ENCODE measurements around the gene SFMBT2.

The SFMBT2 gene

GRCh38 chr10:7410301-7410861, 453 bp downstream of the SFMBT2 start:
- TF ChIP-seq ZBTB7A (IDR thresholded peaks at IDR 0.05; ENCODE audit: low read depth) (no peak), FOXM1 (IDR thresholded peaks at IDR 0.05; ENCODE audit: borderline replicate concordance, low read depth) (no peak), NFIC (IDR thresholded peaks at IDR 0.05) (no peak), CEBPB (IDR thresholded peaks at IDR 0.05) (no peak), RAD21 (IDR thresholded peaks at IDR 0.05; ENCODE audit: low read depth) (no peak), TEAD4 (IDR thresholded peaks at IDR 0.05) (no peak), TCF12 (IDR thresholded peaks at IDR 0.05; ENCODE audit: low read depth) (no peak), REST (IDR thresholded peaks at IDR 0.05; ENCODE audit: low read depth) (no peak), YY1 (IDR thresholded peaks at IDR 0.05; ENCODE audit: low read depth) (no peak), CREB1 (IDR thresholded peaks at IDR 0.05; ENCODE audit: low read depth) (no peak), USF1 (IDR thresholded peaks at IDR 0.05) (no peak), MAX (IDR thresholded peaks at IDR 0.05) (no peak), EP300 (IDR thresholded peaks at IDR 0.05; ENCODE audit: borderline replicate concordance) (no peak), EGR1 (IDR thresholded peaks at IDR 0.05) (no peak), TAF1 (IDR thresholded peaks at IDR 0.05; ENCODE audit: low read depth) (no peak)

- no peak for TF ChIP-seq MAX (IDR thresholded peaks at IDR 0.05)
- no peak for TF ChIP-seq FOXM1 (IDR thresholded peaks at IDR 0.05; ENCODE audit: borderline replicate concordance, low read depth)
- no peak for TF ChIP-seq USF1 (IDR thresholded peaks at IDR 0.05)
- TF ChIP-seq CEBPB (IDR thresholded peaks at IDR 0.05) = no peak
- no peak for TF ChIP-seq YY1 (IDR thresholded peaks at IDR 0.05; ENCODE audit: low read depth)
- no peak for TF ChIP-seq TEAD4 (IDR thresholded peaks at IDR 0.05)
- TF ChIP-seq CREB1 (IDR thresholded peaks at IDR 0.05; ENCODE audit: low read depth) = no peak
- no peak for TF ChIP-seq EGR1 (IDR thresholded peaks at IDR 0.05)
- no peak for TF ChIP-seq TCF12 (IDR thresholded peaks at IDR 0.05; ENCODE audit: low read depth)
- no peak for TF ChIP-seq RAD21 (IDR thresholded peaks at IDR 0.05; ENCODE audit: low read depth)
- TF ChIP-seq REST (IDR thresholded peaks at IDR 0.05; ENCODE audit: low read depth) = no peak
- TF ChIP-seq NFIC (IDR thresholded peaks at IDR 0.05) = no peak
- TF ChIP-seq TAF1 (IDR thresholded peaks at IDR 0.05; ENCODE audit: low read depth) = no peak
- TF ChIP-seq ZBTB7A (IDR thresholded peaks at IDR 0.05; ENCODE audit: low read depth) = no peak
- TF ChIP-seq EP300 (IDR thresholded peaks at IDR 0.05; ENCODE audit: borderline replicate concordance) = no peak
Observed at GRCh38 chr10:7409732-7410168, 1.1 kb downstream of the SFMBT2 start.

- TF ChIP-seq MAX (IDR thresholded peaks at IDR 0.05) (no peak), FOXM1 (IDR thresholded peaks at IDR 0.05; ENCODE audit: borderline replicate concordance, low read depth) (no peak), NFIC (IDR thresholded peaks at IDR 0.05) (no peak), CREB1 (IDR thresholded peaks at IDR 0.05; ENCODE audit: low read depth) (no peak)
Observed at GRCh38 chr10:7409045-7409731, 1.6 kb downstream of the SFMBT2 start.

GRCh38 chr10:7408291-7409044, 2.4 kb downstream of the SFMBT2 start:
- TF ChIP-seq RAD21 (IDR thresholded peaks at IDR 0.05; ENCODE audit: low read depth) = no peak
- TF ChIP-seq ZBTB7A (IDR thresholded peaks at IDR 0.05; ENCODE audit: low read depth) = no peak
- no peak for TF ChIP-seq REST (IDR thresholded peaks at IDR 0.05; ENCODE audit: low read depth)
- no peak for TF ChIP-seq TCF12 (IDR thresholded peaks at IDR 0.05; ENCODE audit: low read depth)
- no peak for TF ChIP-seq FOXM1 (IDR thresholded peaks at IDR 0.05; ENCODE audit: borderline replicate concordance, low read depth)
- no peak for TF ChIP-seq EP300 (IDR thresholded peaks at IDR 0.05; ENCODE audit: borderline replicate concordance)
- no peak for TF ChIP-seq TEAD4 (IDR thresholded peaks at IDR 0.05)
- TF ChIP-seq TAF1 (IDR thresholded peaks at IDR 0.05; ENCODE audit: low read depth) = no peak
- no peak for TF ChIP-seq EGR1 (IDR thresholded peaks at IDR 0.05)
- no peak for TF ChIP-seq USF1 (IDR thresholded peaks at IDR 0.05)
- TF ChIP-seq MAX (IDR thresholded peaks at IDR 0.05) = no peak
- TF ChIP-seq YY1 (IDR thresholded peaks at IDR 0.05; ENCODE audit: low read depth) = no peak
- TF ChIP-seq CEBPB (IDR thresholded peaks at IDR 0.05) = no peak
- no peak for TF ChIP-seq NFIC (IDR thresholded peaks at IDR 0.05)
- no peak for TF ChIP-seq CREB1 (IDR thresholded peaks at IDR 0.05; ENCODE audit: low read depth)

Measured in Ishikawa (cell line).